Measurements from ENCODE around the gene ZNF385B. TPM values are rescaled to one million over a fixed set of nuclear protein-coding genes. Genes with fewer than 3 reads are reported as not detected.

Gene ZNF385B
- total and polyA plus RNA-seq, 8 donors = 1.8 to 41.4 (median 3.5) TPM; not detected in 1

GRCh38 chr2:179488563-179488962, 372.8 kb downstream of the ZNF385B start:
- Histone ChIP-seq H3K4me3 (no peak overlapping the region), H3K4me1 (peaks cover 0 to 10% (median 4%) of the 10 kb centered on the region in 4 donors), H3K27ac (no peak overlapping the region), H3K27me3 (no peaks in the 10 kb centered on the region), H3K36me3 (no peaks in the 10 kb centered on the region), H3K9me3 (no peaks in the 10 kb centered on the region)
- TF ChIP-seq POLR2A (IDR thresholded peaks at IDR 0.05) (no peak), CTCF (IDR thresholded peaks at IDR 0.05) (no peak), EP300 (IDR thresholded peaks at IDR 0.05) (no peak), POLR2AphosphoS5 (IDR thresholded peaks at IDR 0.05) (no peak)
- intact Hi-C loops (cut with DNase I; ENCODE audit: low total_unique reads) = no loop called here
- no peak for DNase-seq
- WGBS, 5 donors = 77 to 85% (median 83%) methylated on average over 2 of the region's 2 CpGs

- DNase-seq = peak in 1 of 2 donors; percentile 14
- Histone ChIP-seq H3K9me3 (no peaks in the 10 kb centered on the region), H3K27ac (peak overlapping the region in 1 of 5 donors; percentile 24), H3K4me1 (peaks cover 0 to 10% (median 4%) of the 10 kb centered on the region in 4 donors), H3K4me3 (no peak overlapping the region), H3K36me3 (no peaks in the 10 kb centered on the region), H3K27me3 (no peaks in the 10 kb centered on the region)
- intact Hi-C loops (cut with DNase I; ENCODE audit: low total_unique reads) = no loop called here
- no peak for TF ChIP-seq POLR2A (IDR thresholded peaks at IDR 0.05)
- no peak for TF ChIP-seq CTCF (IDR thresholded peaks at IDR 0.05)
- no peak for TF ChIP-seq POLR2AphosphoS5 (IDR thresholded peaks at IDR 0.05)
- no peak for TF ChIP-seq EP300 (IDR thresholded peaks at IDR 0.05)
- WGBS, 5 donors = 25 to 42% (median 30%) methylated on average over 5 of the region's 5 CpGs
Measured at GRCh38 chr2:179487010-179487731, 374.2 kb downstream of the ZNF385B start.

- intact Hi-C loops (cut with DNase I; ENCODE audit: low total_unique reads) = no loop called here
- Histone ChIP-seq H3K9me3 (no peaks in the 10 kb centered on the region), H3K27me3 (no peaks in the 10 kb centered on the region), H3K36me3 (no peaks in the 10 kb centered on the region), H3K4me1 (peaks cover 0 to 10% (median 4%) of the 10 kb centered on the region in 4 donors), H3K27ac (no peak overlapping the region), H3K4me3 (no peak overlapping the region)
- DNase-seq = no peak
- WGBS, 5 donors = 73 to 82% (median 79%) methylated on average over 6 of the region's 6 CpGs
- no peak for TF ChIP-seq CTCF (IDR thresholded peaks at IDR 0.05)
- TF ChIP-seq EP300 (IDR thresholded peaks at IDR 0.05) = no peak
- no peak for TF ChIP-seq POLR2AphosphoS5 (IDR thresholded peaks at IDR 0.05)
- TF ChIP-seq POLR2A (IDR thresholded peaks at IDR 0.05) = no peak
Measured at GRCh38 chr2:179483131-179483530, 378.3 kb downstream of the ZNF385B start.

GRCh38 chr2:179479947-179480346, 381.5 kb downstream of the ZNF385B start:
- no peaks in the 10 kb centered on the region for H3K36me3 ChIP-seq

GRCh38 chr2:179478771-179479170, 382.6 kb downstream of the ZNF385B start:
- DNase-seq = no peak
- no peaks in the 10 kb centered on the region for H3K27me3 ChIP-seq
- no peaks in the 10 kb centered on the region for H3K4me1 ChIP-seq
- no peak overlapping the region for H3K27ac ChIP-seq
- intact Hi-C loops (cut with DNase I; ENCODE audit: low total_unique reads) = no loop called here
- TF ChIP-seq POLR2AphosphoS5 (IDR thresholded peaks at IDR 0.05) = no peak
- TF ChIP-seq POLR2A (IDR thresholded peaks at IDR 0.05) = no peak
- no peak for TF ChIP-seq EP300 (IDR thresholded peaks at IDR 0.05)
- TF ChIP-seq CTCF (IDR thresholded peaks at IDR 0.05) = no peak
- H3K4me3 ChIP-seq = no peak overlapping the region
- H3K9me3 ChIP-seq = no peaks in the 10 kb centered on the region
- no peaks in the 10 kb centered on the region for H3K36me3 ChIP-seq

More at GRCh38 chr2:179479947-179480346, 381.5 kb downstream of the ZNF385B start:
- DNase-seq = no peak
- Histone ChIP-seq H3K4me3 (no peak overlapping the region), H3K27me3 (no peaks in the 10 kb centered on the region), H3K9me3 (no peaks in the 10 kb centered on the region), H3K4me1 (no peaks in the 10 kb centered on the region), H3K27ac (no peak overlapping the region)
- 61 to 79% (median 64%) methylated on average over 3 of the region's 3 CpGs for WGBS, 5 donors
- no peak for TF ChIP-seq POLR2A (IDR thresholded peaks at IDR 0.05)
- intact Hi-C loops (cut with DNase I; ENCODE audit: low total_unique reads) = no loop called here

Measured in stomach (tissue), 9 donors.